HEK293 (cell line): ENCODE measurements around the gene SLCO6A1.

Source experiments
- CTCF ChIA-PET: fragments of 350-600 bp; formaldehyde crosslinking; extraction: SDS; loops from one replicate; lab custom pipeline; 2021; ENCODE audit warnings: antibody characterized with exemption; lab: Yijun Ruan, JAX
- POLR2A ChIA-PET: fragments of 300-600 bp; formaldehyde crosslinking; extraction: SDS; loops from one replicate; lab custom pipeline; 2020; ENCODE audit warnings: antibody characterized with exemption, inconsistent platforms; lab: Yijun Ruan, JAX
- H3K27ac ChIP-seq: fragments of 200-500 bp; sonication (Bioruptor generic); 2 replicates; pipeline ENCODE4 v1.5.1; 2014; ENCODE audit warnings: low read depth, low read length, control low read depth, inconsistent platforms; ENCODE audit errors: extremely low read depth
- H3K36me3 ChIP-seq, 2 experiments: fragments of 200-500 bp in 1 of 2; sonication (Bioruptor generic) in 1 of 2; 1 replicate in 1 of 2; 2 replicates in 1 of 2; pipeline ENCODE4 v1.5.1; 2014 to 2017; ENCODE audit warnings: inconsistent platforms in 2 of 2, low read length in 2 of 2; ENCODE audit not compliant: control insufficient read depth in 2 of 2, insufficient read depth in 1 of 2
- H3K4me1 ChIP-seq: fragments of 200-500 bp; sonication (Bioruptor generic); 2 replicates; pipeline ENCODE4 v1.5.1; 2014; ENCODE audit warnings: mild to moderate bottlenecking, low read length, inconsistent platforms; ENCODE audit not compliant: control insufficient read depth, insufficient read depth
- H3K4me3 ChIP-seq: 2 replicates; pipeline ENCODE4 v1.5.1; 2011; ENCODE audit warnings: low read depth, mild to moderate bottlenecking, control low read depth, low read length, moderate library complexity
- H3K9me3 ChIP-seq: fragments of 200-500 bp; sonication (Bioruptor generic); 2 replicates; pipeline ENCODE4 v1.5.1; 2014; ENCODE audit warnings: low read depth, low read length, inconsistent platforms; ENCODE audit not compliant: control insufficient read depth, insufficient read depth
- GLI2 ChIP-seq: fragments of 450-650 bp; formaldehyde crosslinking; IDR thresholded peaks from 2 replicates; pipeline ENCODE4; 2017; ENCODE audit warnings: missing biosample characterization, missing genetic modification characterization, low read depth, borderline replicate concordance
- KLF16 ChIP-seq: fragments of 450-650 bp; formaldehyde crosslinking; IDR thresholded peaks from 2 replicates; pipeline ENCODE4 v1.5.1; 2017; ENCODE audit warnings: missing biosample characterization, missing genetic modification characterization
- KLF9 ChIP-seq: fragments of 450-650 bp; formaldehyde crosslinking; IDR thresholded peaks from 2 replicates; pipeline ENCODE4 v1.5.1; 2016; ENCODE audit warnings: missing biosample characterization, missing genetic modification characterization, low read depth
- SALL2 ChIP-seq: fragments of 450-650 bp; formaldehyde crosslinking; IDR thresholded peaks from 2 replicates; pipeline ENCODE4 v1.5.0; 2017; ENCODE audit warnings: missing biosample characterization, mild to moderate bottlenecking, missing genetic modification characterization, borderline replicate concordance
- SP7 ChIP-seq: fragments of 450-650 bp; formaldehyde crosslinking; IDR thresholded peaks from 2 replicates; pipeline ENCODE4 v1.5.1; 2016; ENCODE audit warnings: missing biosample characterization, missing genetic modification characterization
- ZBTB1 ChIP-seq: fragments of 450-650 bp; formaldehyde crosslinking; IDR thresholded peaks from 2 replicates; pipeline ENCODE4 v1.5.1; 2016; ENCODE audit warnings: missing biosample characterization, missing genetic modification characterization
- ZNF223 ChIP-seq: fragments of 450-650 bp; formaldehyde crosslinking; IDR thresholded peaks from 2 replicates; pipeline ENCODE4 v1.5.1; 2016; ENCODE audit warnings: missing biosample characterization, missing genetic modification characterization
- ZNF23 ChIP-seq: fragments of 450-650 bp; formaldehyde crosslinking; IDR thresholded peaks from 2 replicates; pipeline ENCODE4 v1.5.1; 2016; ENCODE audit warnings: missing biosample characterization, missing genetic modification characterization, borderline replicate concordance
- ZNF302 ChIP-seq: fragments of 450-650 bp; formaldehyde crosslinking; IDR thresholded peaks from 2 replicates; pipeline ENCODE4 v1.5.1; 2016; ENCODE audit warnings: missing biosample characterization, missing genetic modification characterization, low read depth
- ZNF324 ChIP-seq: fragments of 450-650 bp; formaldehyde crosslinking; IDR thresholded peaks from 2 replicates; pipeline ENCODE4 v1.5.1; 2016; ENCODE audit warnings: missing biosample characterization, missing genetic modification characterization
- ZNF362 ChIP-seq: fragments of 450-650 bp; formaldehyde crosslinking; IDR thresholded peaks from 2 replicates; pipeline ENCODE4 v1.5.1; 2016; ENCODE audit warnings: missing biosample characterization, missing genetic modification characterization
- ZNF394 ChIP-seq: fragments of 450-650 bp; formaldehyde crosslinking; IDR thresholded peaks from 2 replicates; pipeline ENCODE4 v1.5.1; 2016; ENCODE audit warnings: missing biosample characterization, missing genetic modification characterization, mild to moderate bottlenecking, moderate library complexity, borderline replicate concordance
- ZNF416 ChIP-seq: fragments of 450-650 bp; formaldehyde crosslinking; IDR thresholded peaks from 2 replicates; pipeline ENCODE4 v1.5.1; 2016; ENCODE audit warnings: missing biosample characterization, missing genetic modification characterization
- ZNF426 ChIP-seq: fragments of 450-650 bp; formaldehyde crosslinking; IDR thresholded peaks from 2 replicates; pipeline ENCODE4 v1.5.1; 2017; ENCODE audit warnings: missing biosample characterization, missing genetic modification characterization, mild to moderate bottlenecking, inconsistent platforms, moderate library complexity
- ZNF560 ChIP-seq: fragments of 450-650 bp; formaldehyde crosslinking; IDR thresholded peaks from 2 replicates; pipeline ENCODE4 v1.5.1; 2017; ENCODE audit warnings: missing biosample characterization, missing genetic modification characterization, borderline replicate concordance
- ZNF561 ChIP-seq: fragments of 450-650 bp; IDR thresholded peaks from 2 replicates; pipeline ENCODE4 v1.5.1; 2018; ENCODE audit warnings: missing biosample characterization, missing genetic modification characterization, borderline replicate concordance
- ZNF585B ChIP-seq: fragments of 450-650 bp; formaldehyde crosslinking; IDR thresholded peaks from 2 replicates; pipeline ENCODE4 v1.5.1; 2016; ENCODE audit warnings: missing biosample characterization, missing genetic modification characterization
- ZNF654 ChIP-seq: fragments of 450-650 bp; formaldehyde crosslinking; IDR thresholded peaks from 2 replicates; pipeline ENCODE4 v1.5.1; 2016; ENCODE audit warnings: low read depth, missing biosample characterization, missing genetic modification characterization
- ZNF670 ChIP-seq: fragments of 450-650 bp; formaldehyde crosslinking; IDR thresholded peaks from 2 replicates; pipeline ENCODE4 v1.5.1; 2016; ENCODE audit warnings: missing biosample characterization, missing genetic modification characterization, low read depth
- ZNF701 ChIP-seq: fragments of 450-650 bp; formaldehyde crosslinking; IDR thresholded peaks from 2 replicates; pipeline ENCODE4 v1.5.1; 2016; ENCODE audit warnings: missing biosample characterization, missing genetic modification characterization
- TF ChIP-seq, protein P1 (sequence below): fragments of 450-650 bp; formaldehyde crosslinking; IDR thresholded peaks from 2 replicates; pipeline ENCODE4 v1.5.1; 2016; ENCODE audit warnings: missing biosample characterization, missing genetic modification characterization
- TF ChIP-seq, protein P2 (sequence below): fragments of 450-650 bp; formaldehyde crosslinking; IDR thresholded peaks from 2 replicates; pipeline ENCODE4 v1.5.1; 2016; ENCODE audit warnings: missing biosample characterization, missing genetic modification characterization

The SLCO6A1 gene

GRCh38 chr5:102529447-102529846, 30.6 kb upstream of the SLCO6A1 start:
- ChIA-PET CTCF (interaction anchor here (0.7 kb wide), 1 partner anchor 32 kb away, joined by 4 read pairs; no protein-coding TSS in a partner anchor), POLR2A (no interaction called here)
- no peaks in the 10 kb centered on the region for H3K9me3 ChIP-seq
- no peaks in the 10 kb centered on the region for H3K4me1 ChIP-seq
- H3K36me3 ChIP-seq: no peaks in the 10 kb centered on the region
- TF ChIP-seq ZNF302 (tag by site-specific recombination) (no peak), SALL2 (tag by site-specific recombination) (no peak), ZNF23 (tag by site-specific recombination) (no peak), GLI2 (tag by site-specific recombination) (no peak), ZNF561 (no peak), ZNF670 (tag by site-specific recombination) (no peak), ZNF560 (no peak), ZBTB1 (tag by site-specific recombination) (no peak)
- H3K27ac ChIP-seq: no peak overlapping the region
- H3K4me3 ChIP-seq: no peak overlapping the region

DNA sequence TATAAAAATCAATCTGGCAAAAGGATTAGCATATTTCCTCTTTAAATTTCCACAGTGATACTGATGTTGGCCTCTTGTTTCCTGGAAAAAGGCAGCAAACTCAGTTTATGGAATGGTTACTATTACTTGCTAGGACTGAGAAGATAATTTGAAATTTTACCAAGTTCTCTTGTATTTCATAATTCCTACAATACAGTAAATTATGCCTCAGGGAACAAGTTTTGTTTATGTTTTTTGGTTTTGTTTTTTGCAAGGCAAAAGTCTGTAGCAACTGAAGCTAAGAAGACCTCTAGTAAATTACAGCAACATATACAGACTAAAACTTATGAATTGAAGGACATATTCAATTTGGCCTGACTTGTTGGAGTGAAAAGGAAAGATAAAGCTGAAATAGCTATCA, 30.2 kb upstream of the SLCO6A1 start:
- TF ChIP-seq ZNF223: no peak
- no peak for TF ChIP-seq ZNF654 (tag by site-specific recombination)
- TF ChIP-seq ZNF426 (tag by site-specific recombination): no peak
- TF ChIP-seq ZNF324: no peak
- no peak for TF ChIP-seq ZNF416 (tag by site-specific recombination)
- TF ChIP-seq KLF16 (tag by site-specific recombination): no peak
- TF ChIP-seq, protein P1, sequence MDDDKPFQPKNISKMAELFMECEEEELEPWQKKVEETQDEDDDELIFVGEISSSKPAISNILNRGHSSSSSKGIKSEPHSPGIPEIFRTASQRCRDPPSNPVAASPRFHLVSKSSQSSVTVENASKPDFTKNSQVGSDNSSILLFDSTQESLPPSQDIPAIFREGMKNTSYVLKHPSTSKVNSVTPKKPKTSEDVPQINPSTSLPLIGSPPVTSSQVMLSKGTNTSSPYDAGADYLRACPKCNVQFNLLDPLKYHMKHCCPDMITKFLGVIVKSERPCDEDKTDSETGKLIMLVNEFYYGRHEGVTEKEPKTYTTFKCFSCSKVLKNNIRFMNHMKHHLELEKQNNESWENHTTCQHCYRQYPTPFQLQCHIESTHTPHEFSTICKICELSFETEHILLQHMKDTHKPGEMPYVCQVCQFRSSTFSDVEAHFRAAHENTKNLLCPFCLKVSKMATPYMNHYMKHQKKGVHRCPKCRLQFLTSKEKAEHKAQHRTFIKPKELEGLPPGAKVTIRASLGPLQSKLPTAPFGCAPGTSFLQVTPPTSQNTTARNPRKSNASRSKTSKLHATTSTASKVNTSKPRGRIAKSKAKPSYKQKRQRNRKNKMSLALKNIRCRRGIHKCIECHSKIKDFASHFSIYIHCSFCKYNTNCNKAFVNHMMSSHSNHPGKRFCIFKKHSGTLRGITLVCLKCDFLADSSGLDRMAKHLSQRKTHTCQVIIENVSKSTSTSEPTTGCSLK (tag by site-specific recombination): no peak
- TF ChIP-seq KLF9: no peak
- TF ChIP-seq SP7 (tag by site-specific recombination): no peak
- TF ChIP-seq ZNF701 (tag by site-specific recombination): no peak
- no peak for TF ChIP-seq ZNF585B (tag by site-specific recombination)
- TF ChIP-seq, protein P2, sequence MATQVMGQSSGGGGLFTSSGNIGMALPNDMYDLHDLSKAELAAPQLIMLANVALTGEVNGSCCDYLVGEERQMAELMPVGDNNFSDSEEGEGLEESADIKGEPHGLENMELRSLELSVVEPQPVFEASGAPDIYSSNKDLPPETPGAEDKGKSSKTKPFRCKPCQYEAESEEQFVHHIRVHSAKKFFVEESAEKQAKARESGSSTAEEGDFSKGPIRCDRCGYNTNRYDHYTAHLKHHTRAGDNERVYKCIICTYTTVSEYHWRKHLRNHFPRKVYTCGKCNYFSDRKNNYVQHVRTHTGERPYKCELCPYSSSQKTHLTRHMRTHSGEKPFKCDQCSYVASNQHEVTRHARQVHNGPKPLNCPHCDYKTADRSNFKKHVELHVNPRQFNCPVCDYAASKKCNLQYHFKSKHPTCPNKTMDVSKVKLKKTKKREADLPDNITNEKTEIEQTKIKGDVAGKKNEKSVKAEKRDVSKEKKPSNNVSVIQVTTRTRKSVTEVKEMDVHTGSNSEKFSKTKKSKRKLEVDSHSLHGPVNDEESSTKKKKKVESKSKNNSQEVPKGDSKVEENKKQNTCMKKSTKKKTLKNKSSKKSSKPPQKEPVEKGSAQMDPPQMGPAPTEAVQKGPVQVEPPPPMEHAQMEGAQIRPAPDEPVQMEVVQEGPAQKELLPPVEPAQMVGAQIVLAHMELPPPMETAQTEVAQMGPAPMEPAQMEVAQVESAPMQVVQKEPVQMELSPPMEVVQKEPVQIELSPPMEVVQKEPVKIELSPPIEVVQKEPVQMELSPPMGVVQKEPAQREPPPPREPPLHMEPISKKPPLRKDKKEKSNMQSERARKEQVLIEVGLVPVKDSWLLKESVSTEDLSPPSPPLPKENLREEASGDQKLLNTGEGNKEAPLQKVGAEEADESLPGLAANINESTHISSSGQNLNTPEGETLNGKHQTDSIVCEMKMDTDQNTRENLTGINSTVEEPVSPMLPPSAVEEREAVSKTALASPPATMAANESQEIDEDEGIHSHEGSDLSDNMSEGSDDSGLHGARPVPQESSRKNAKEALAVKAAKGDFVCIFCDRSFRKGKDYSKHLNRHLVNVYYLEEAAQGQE (tag by site-specific recombination): no peak
- no peak for TF ChIP-seq ZNF362 (tag by site-specific recombination)
- no peak for TF ChIP-seq ZNF394

More for the DNA sequence above, 30.2 kb upstream of the SLCO6A1 start:
- Histone ChIP-seq H3K9me3 (no peaks in the 10 kb centered on the region), H3K27ac (no peak overlapping the region), H3K36me3 (no peaks in the 10 kb centered on the region), H3K4me1 (no peaks in the 10 kb centered on the region), H3K4me3 (no peak overlapping the region)
- POLR2A ChIA-PET: no interaction called here
- CTCF ChIA-PET: interaction anchor here (0.7 kb wide), 1 partner anchor 32 kb away, joined by 4 read pairs; no protein-coding TSS in a partner anchor
